Stimulated activated naive B cell treated with anti-CD40 and anti-IgM and Interleukin-4, amounts not matched to agents 10 μg/mL and 1 μg/mL and 100 μg/mL, for 72 hours (primary cell): ENCODE data around the gene DEK.
A peak's percentile ranks its signal among the peaks of the same experiment; 100 is the strongest.
"Not testable (repeated sequence)": the region's sequence is repeated elsewhere in the genome, so short reads cannot be mapped to it uniquely, and the experiment has no call there.

Experiments
- ATAC-seq, 2 donors: fragments of 150-1000 bp; cut with Tn5 transposase; replicated peaks; 2 replicates each; pipeline ENCODE4 v1.10.0; 2021; ENCODE audit warnings: moderate library complexity in 1 of 2
- DNase-seq: peaks from one replicate; pipeline ENCODE4 v3.0.0; 2021
- H3K27ac Mint-ChIP-seq: one replicate; pipeline ENCODE4 v1.8.0; 2022; ENCODE audit warnings: mild to moderate bottlenecking, mixed read lengths
- H3K27me3 Mint-ChIP-seq, 2 donors: one replicate each; pipeline ENCODE4 v1.8.0; 2022; ENCODE audit warnings: mixed read lengths in 2 of 2
- H3K36me3 Mint-ChIP-seq, 2 donors: one replicate each; pipeline ENCODE4 v1.8.0; 2022; ENCODE audit warnings: mixed read lengths in 2 of 2, mild to moderate bottlenecking in 1 of 2
- H3K4me1 Mint-ChIP-seq, 2 donors: one replicate each; pipeline ENCODE4 v1.8.0; 2022; ENCODE audit warnings: mixed read lengths in 2 of 2, mild to moderate bottlenecking in 1 of 2
- H3K4me3 Mint-ChIP-seq, 2 donors: one replicate each; pipeline ENCODE4 v1.8.0; 2022; ENCODE audit warnings: mild to moderate bottlenecking in 2 of 2, mixed read lengths in 2 of 2, moderate library complexity in 1 of 2
- H3K9me3 Mint-ChIP-seq, 2 donors: one replicate each; pipeline ENCODE4 v1.8.0; 2022; ENCODE audit warnings: mixed read lengths in 2 of 2, mild to moderate bottlenecking in 1 of 2

DEK gene

DNA sequence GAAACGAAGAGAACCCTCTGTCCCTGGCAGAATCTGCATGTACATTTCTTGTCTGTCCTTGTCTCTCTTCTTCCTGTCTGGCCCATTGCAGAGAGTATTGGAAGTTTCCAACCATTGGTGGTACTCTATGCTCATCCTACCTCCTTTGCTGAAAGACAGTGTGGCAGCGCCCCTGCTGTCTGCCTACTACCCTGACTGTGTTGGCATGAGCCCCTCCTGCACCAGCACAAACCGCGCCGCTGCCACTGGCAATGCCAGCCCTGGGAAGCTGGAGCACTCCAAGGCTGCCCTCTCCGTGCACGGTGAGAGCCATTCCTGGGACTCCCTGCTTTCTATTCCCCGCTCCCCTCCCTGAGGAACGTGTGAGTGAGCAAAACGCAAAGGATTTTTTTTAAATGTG is 76.6 kb downstream of the DEK start:
- DNase-seq = no peak
- H3K27me3 Mint-ChIP-seq = no peaks in the 10 kb centered on the region
- H3K36me3 Mint-ChIP-seq = peaks cover 3 to 40% of the 10 kb centered on the region in 2 donors
- peaks cover 16 to 25% of the 10 kb centered on the region in 2 donors for H3K4me1 Mint-ChIP-seq
- H3K9me3 Mint-ChIP-seq = no peaks in the 10 kb centered on the region
- no peak overlapping the region for H3K4me3 Mint-ChIP-seq
- no peak overlapping the region for H3K27ac Mint-ChIP-seq
- ATAC-seq = no peak

DNA sequence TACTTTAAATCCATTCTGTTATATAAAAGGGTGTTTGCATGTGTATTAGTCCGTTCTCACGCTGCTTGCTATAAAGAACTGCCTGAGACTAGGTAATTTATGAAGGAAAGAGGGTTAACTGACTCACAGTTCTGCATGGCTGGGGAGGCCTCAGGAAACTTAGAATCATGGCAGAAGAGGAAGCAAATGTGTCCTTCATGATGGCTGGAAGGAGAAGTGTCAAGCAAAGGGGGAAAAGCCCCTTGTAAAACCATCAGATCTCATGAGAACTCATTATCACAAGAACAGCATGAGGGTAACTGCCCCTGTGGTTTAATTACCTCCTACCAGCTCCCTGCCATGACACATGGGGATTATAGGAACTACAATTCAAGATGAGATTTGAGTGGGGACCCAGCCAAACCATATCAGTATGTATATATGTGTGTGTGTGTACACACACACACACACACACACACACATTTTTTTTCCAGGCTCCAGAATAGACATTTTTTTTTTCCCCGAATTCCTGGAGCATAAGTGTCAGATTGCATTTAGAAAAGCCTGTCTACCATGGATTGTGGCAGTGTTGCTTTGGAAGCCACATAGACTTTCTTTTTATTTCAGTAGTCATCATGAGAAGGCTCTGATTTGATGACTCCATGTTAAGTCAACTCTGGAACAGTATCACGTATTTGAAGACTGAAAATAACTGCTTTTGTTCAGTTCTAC is 77.6 kb downstream of the DEK start:
- peaks cover 3 to 50% of the 10 kb centered on the region in 2 donors for H3K36me3 Mint-ChIP-seq
- H3K27ac Mint-ChIP-seq = peak overlapping the region; percentile 70
- no peaks in the 10 kb centered on the region for H3K27me3 Mint-ChIP-seq
- no peaks in the 10 kb centered on the region for H3K9me3 Mint-ChIP-seq
- ATAC-seq (peak; percentile 93), DNase-seq (peak; percentile 19)
- no peak overlapping the region for H3K4me3 Mint-ChIP-seq
- peaks cover 16 to 25% of the 10 kb centered on the region in 2 donors for H3K4me1 Mint-ChIP-seq

DNA sequence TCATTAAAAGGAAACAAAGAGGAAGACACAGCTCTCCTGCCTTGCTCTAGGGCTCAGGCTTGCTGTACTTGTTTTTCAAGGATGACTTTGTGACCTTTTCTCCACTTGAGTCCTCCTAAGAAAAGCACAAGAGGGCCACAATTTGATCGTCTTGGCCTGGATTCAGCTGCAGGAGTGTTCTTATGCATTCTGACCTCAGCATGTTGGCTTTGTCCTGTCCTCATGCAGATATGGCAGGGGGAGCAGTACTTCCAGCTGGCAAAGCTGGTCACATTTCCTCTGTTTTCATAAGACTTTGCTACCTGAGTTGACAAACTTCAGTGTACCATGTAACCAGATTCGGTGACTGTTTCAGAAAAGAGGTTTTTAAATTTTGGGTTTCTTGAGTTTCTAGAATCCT is 78.3 kb downstream of the DEK start:
- DNase-seq (no peak), ATAC-seq (peak; percentile 48 to 54)
- peak overlapping the region; percentile 70 for H3K27ac Mint-ChIP-seq
- H3K9me3 Mint-ChIP-seq = no peaks in the 10 kb centered on the region
- peaks cover 3 to 44% of the 10 kb centered on the region in 2 donors for H3K36me3 Mint-ChIP-seq
- no peaks in the 10 kb centered on the region for H3K27me3 Mint-ChIP-seq
- H3K4me3 Mint-ChIP-seq = no peak overlapping the region
- H3K4me1 Mint-ChIP-seq = peaks cover 16 to 25% of the 10 kb centered on the region in 2 donors

DNA sequence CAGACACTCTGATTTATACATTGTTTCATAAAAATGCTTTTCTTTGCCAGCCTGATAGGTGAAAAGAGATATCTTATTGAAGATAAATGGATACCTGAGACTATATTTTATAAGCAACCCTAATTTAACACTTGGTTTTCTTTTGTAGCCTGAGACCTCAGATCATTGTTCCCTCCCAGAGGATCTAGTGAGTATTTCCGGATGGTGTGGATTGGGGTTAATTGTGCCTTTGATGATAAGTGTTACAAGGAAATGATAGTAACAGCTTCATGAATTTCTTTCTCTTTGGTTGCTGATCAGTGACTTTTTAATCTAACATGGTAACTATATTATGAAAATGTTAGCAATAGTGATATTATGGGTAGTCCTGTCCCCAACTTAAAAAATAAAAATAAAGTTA is 78.7 kb downstream of the DEK start:
- no peaks in the 10 kb centered on the region for H3K27me3 Mint-ChIP-seq
- H3K27ac Mint-ChIP-seq = no peak overlapping the region
- no peak for ATAC-seq
- H3K4me1 Mint-ChIP-seq = peaks cover 16 to 29% of the 10 kb centered on the region in 2 donors
- no peaks in the 10 kb centered on the region for H3K9me3 Mint-ChIP-seq
- H3K36me3 Mint-ChIP-seq = peaks cover 7 to 47% of the 10 kb centered on the region in 2 donors
- no peak for DNase-seq
- H3K4me3 Mint-ChIP-seq = no peak overlapping the region

DNA sequence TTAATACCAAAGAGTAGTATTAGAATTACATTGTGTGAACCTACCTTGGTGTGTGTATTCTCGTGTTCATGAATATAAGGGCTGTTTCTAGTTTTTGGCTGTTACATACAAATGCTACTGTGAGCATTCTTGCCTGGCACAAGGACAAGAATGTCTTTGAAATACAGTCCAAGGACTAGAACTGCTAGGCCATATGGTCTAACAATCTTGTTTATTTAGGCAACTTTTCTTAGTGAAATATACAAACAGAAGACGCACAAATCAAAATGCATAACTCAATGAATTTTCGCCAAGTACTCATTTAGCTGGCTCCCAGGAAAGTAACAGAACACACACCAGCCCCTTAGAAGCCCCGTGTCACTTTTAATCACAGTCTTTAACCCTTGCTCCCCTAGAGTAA is 80.6 kb downstream of the DEK start:
- ATAC-seq (no peak), DNase-seq (no peak)
- Mint-ChIP-seq H3K4me3 (no peak overlapping the region), H3K4me1 (peaks cover 25 to 47% of the 10 kb centered on the region in 2 donors), H3K27ac (no peak overlapping the region), H3K27me3 (no peaks in the 10 kb centered on the region), H3K9me3 (no peaks in the 10 kb centered on the region), H3K36me3 (peaks cover 13 to 49% of the 10 kb centered on the region in 2 donors)

DNA sequence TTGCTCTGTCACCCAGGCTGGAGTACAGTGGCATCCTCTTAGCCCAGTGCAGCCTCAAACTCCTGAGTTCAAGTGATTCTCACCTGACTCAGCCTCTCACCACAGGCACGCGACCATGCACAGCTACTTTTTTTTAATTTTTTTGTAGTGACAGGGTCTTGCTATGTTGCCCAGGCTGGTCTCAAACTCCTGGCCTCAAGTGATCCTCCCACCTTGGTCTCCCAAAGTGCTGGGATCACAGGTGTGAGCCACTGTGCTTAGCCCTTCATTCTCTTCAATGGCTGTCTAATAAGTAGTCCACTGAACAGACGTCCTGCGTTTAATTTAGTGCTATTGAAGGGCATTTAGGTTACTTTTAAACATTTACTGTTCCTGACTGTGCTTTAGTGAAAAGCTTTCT is 81.8 kb downstream of the DEK start:
- DNase-seq (no peak), ATAC-seq (no peak)
- Mint-ChIP-seq H3K9me3 (no peaks in the 10 kb centered on the region), H3K4me3 (no peak overlapping the region), H3K4me1 (peaks cover 24 to 47% of the 10 kb centered on the region in 2 donors), H3K27ac (no peak overlapping the region), H3K36me3 (peaks cover 17 to 51% of the 10 kb centered on the region in 2 donors), H3K27me3 (no peaks in the 10 kb centered on the region)

DNA sequence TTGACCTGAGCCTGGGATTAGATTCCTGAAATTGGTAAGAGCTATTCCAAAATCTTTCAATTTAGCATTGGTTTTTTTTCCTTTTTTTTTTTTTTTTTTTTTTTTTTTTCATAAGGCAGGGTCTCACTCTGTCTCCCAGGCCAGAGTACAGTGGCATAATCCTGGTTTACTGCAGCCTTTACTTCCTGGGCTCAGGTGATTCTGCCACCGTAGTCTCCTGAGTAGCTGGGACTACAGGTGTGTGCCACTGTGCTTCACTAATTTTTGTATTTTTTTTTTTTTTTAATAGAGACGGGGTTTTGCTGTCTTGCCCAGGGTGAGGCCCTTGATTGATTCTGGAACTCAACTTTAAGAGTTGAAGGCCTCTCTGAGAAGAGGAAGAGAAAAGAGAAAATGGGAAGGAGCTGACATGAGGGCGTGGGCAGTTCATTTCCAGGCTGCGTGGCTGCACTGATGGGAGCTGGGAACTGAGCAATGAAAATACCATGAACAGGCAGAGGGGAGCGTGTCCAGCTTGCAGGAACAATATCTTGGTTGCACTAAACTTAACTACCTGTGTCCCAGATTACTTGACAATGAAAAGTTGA is 84.5 kb downstream of the DEK start:
- ATAC-seq = peak; percentile 46 to 48
- Mint-ChIP-seq H3K9me3 (peaks cover 0 to 11% of the 10 kb centered on the region in 2 donors), H3K4me3 (peak overlapping the region in 1 of 2 donors; percentile 33), H3K27me3 (no peaks in the 10 kb centered on the region), H3K36me3 (peaks cover 38 to 66% of the 10 kb centered on the region in 2 donors), H3K27ac (peak overlapping the region; percentile 37), H3K4me1 (peaks cover 17 to 42% of the 10 kb centered on the region in 2 donors)
- DNase-seq = no peak

DNA sequence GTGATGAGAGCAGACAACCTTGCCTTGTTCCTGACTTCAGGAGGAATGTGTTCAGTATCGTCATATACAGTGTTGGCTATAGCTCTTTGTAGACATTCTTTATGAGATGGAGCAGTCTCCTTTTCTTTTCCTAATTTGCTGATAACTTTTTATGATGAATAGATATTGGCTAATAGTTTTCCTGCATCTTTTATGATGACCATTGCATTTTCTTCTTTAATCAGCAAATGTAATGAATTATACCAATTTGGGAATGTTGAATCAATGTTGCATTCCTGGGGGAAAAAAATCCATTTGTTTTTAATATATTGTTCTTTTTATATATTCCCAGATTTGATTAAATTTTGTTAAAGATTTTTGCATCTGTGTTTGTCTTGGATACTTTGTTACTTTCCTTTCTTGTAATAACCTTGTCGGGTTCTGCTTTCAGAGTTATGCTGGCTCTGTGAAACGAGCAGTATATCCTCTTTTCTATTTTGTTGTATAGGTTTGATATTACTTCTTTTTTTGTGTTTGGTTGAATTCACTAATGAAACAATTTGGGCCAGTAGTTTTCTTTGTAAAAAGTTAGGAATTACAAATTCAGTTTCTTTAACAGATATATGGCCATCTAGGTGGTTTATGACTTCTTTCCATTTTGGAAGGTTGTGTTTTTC is 85.2 kb downstream of the DEK start:
- DNase-seq (no peak), ATAC-seq (no peak)
- Mint-ChIP-seq H3K4me3 (no peak overlapping the region), H3K27me3 (no peaks in the 10 kb centered on the region), H3K9me3 (peaks cover 0 to 11% of the 10 kb centered on the region in 2 donors), H3K36me3 (peaks cover 42 to 72% of the 10 kb centered on the region in 2 donors), H3K4me1 (peaks cover 17 to 42% of the 10 kb centered on the region in 2 donors), H3K27ac (no peak overlapping the region)

DNA sequence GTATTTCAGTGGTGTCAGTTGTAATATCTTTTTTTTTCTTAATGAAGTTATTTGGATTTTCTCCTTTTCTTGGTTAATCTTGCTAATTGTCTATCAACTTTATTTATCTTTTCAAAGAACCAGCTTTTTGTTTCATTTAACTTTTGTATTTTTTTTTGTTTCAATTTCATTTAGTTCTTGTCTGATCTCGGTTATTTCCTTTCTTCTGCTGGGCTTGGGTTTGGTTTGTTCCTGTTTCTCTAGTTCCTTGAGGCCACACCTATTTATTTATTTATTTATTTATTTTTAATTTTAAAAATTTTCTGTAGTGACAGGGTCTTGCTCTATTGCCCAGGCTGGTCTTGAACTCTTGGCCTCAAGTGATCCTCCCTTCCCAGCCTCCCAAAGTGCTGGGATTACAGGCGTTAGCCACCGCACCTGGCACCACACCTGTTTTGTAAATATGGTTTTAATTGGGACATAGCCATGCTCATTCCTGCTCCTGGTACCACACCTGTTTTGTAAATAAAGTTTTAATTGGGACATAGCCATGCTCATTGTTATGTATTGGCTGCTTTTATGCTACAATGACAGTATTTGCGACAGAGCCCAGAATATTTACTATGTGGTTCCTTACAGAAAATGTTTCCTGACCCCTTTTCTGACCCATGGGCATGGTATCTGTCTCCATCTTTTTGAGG is 86.9 kb downstream of the DEK start:
- Mint-ChIP-seq H3K4me1 (peaks cover 17 to 42% of the 10 kb centered on the region in 2 donors), H3K4me3 (no peak overlapping the region), H3K9me3 (peaks cover 0 to 11% of the 10 kb centered on the region in 2 donors), H3K27me3 (no peaks in the 10 kb centered on the region), H3K27ac (no peak overlapping the region), H3K36me3 (peaks cover 45 to 61% of the 10 kb centered on the region in 2 donors)
- ATAC-seq = no peak
- no peak for DNase-seq

DNA sequence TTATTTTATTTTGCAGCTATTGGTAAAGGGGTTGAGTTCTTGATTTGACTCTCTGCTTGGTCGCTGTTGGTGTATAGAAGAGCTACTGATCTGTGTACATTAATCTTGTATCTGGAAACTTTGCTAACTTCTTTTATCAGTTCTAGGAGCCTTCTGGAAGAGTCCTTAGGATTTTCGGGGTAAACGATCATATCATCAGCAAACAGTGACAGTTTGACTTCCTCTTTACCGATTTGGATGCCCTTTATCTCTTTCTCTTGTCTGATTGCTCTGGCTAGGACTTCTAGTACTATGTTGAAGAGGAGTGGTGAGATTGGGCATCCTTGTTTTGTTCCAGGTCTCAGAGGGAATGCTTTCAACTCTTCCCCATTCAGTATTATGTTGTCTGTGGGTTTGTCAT is 88.1 kb downstream of the DEK start:
- not testable (repeated sequence) for H3K4me3 Mint-ChIP-seq, DNase-seq, ATAC-seq, H3K27me3 Mint-ChIP-seq
- Mint-ChIP-seq H3K9me3 (peaks cover 0 to 11% of the 10 kb centered on the region in 2 donors), H3K4me1 (peaks cover 17 to 42% of the 10 kb centered on the region in 2 donors), H3K36me3 (peaks cover 48 to 59% of the 10 kb centered on the region in 2 donors), H3K27ac (peak overlapping the region; percentile 42)
